Measurements from ENCODE around the gene HMOX2. TPM values are rescaled to one million over a fixed set of nuclear protein-coding genes. Genes with fewer than 3 reads are reported as not detected.
A peak's percentile ranks its signal among the peaks of the same experiment; 100 is the strongest.

The HMOX2 gene
- total and polyA plus RNA-seq, 2 of the 13 experiments (the other 11 are each of a cell fraction or from before 2014, with no cell fraction given) = 60.3 to 70.4 TPM

GRCh38 chr16:4512473-4512872 lies 36.3 kb downstream of the HMOX2 start:
- POLR2A ChIA-PET = no interaction called here

GRCh38 chr16:4513086-4513860 lies 37.1 kb downstream of the HMOX2 start:
- in situ Hi-C loops (cut with HindIII; ENCODE audit: extremely low pct_ligation_motif_present, low pct_unique_long_range_greater_than_20kb) = loop anchor here (5.0 to 25.0 kb wide), 3 partner anchors 34 to 449 kb away; partner anchors contain the start of gene SEC14L5
- CTCF ChIA-PET (ENCODE audit: low intra/inter-chr PET ratio, low total read pairs) = no interaction called here

More at GRCh38 chr16:4512473-4512872, 36.3 kb downstream of the HMOX2 start:
- Histone ChIP-seq H3K27ac (ENCODE audit: extremely low read length, insufficient read depth, low read length) (no peak overlapping the region), H3K4me3 (replicated peaks in 1 of 3; ENCODE audit: insufficient read depth in 1 of 3, low read depth in 2 of 3, low read length in 3 of 3) (no peak overlapping the region), H4K20me1 (ENCODE audit: insufficient read depth, low read length) (peaks cover 27% of the 10 kb centered on the region), H3K4me1 (ENCODE audit: insufficient read depth, low read length) (peaks cover 15% of the 10 kb centered on the region; the same call in 1 of the 2 replicates), H2AFZ (ENCODE audit: low read length) (no peak overlapping the region), H3K36me3 (replicated peaks in 1 of 2; ENCODE audit: control insufficient read depth in 1 of 2, insufficient read depth in 2 of 2, low read length in 2 of 2) (peaks cover 34 to 68% of the 10 kb centered on the region in 2 experiments), H3K27me3 (ENCODE audit: control insufficient read depth in 1 of 2, insufficient read depth in 2 of 2, low read length in 2 of 2) (no peaks in the 10 kb centered on the region), H3K9me3 (ENCODE audit: low read length) (no peaks in the 10 kb centered on the region), H3K79me2 (ENCODE audit: insufficient read depth, low read length) (peaks cover 29% of the 10 kb centered on the region), H3K9ac (ENCODE audit: insufficient read depth, low read depth, low read length) (no peak overlapping the region), H3K4me2 (ENCODE audit: low read depth, low read length) (no peak overlapping the region)
- CTCF ChIA-PET (ENCODE audit: low intra/inter-chr PET ratio, low total read pairs) = interaction anchor here (1.8 kb wide), 1 partner anchor 37 kb away, joined by 10 read pairs; no protein-coding TSS in a partner anchor
- TF ChIP-seq ZNF724P (CRISPR knock-in tag; IDR thresholded peaks at IDR 0.05; ENCODE audit: borderline replicate concordance) (no peak), JUNB (CRISPR knock-in tag; IDR thresholded peaks at IDR 0.05; ENCODE audit: borderline replicate concordance) (no peak), SSRP1 (CRISPR knock-in tag; IDR thresholded peaks at IDR 0.05) (no peak)
- FAIRE-seq (no peak), DNase-seq (ENCODE audit: low spot score) (no peak), ATAC-seq (no peak)
- BruUV-seq (replicated peaks) = no TSS peak
- intact Hi-C loops (cut with micrococcal nuclease; ENCODE audit: unreplicated experiment) = no loop called here
- in situ Hi-C loops (cut with HindIII; ENCODE audit: extremely low pct_ligation_motif_present, low pct_unique_long_range_greater_than_20kb) = loop anchor here (5.0 to 25.0 kb wide), 3 partner anchors 35 to 450 kb away; partner anchors contain the start of gene SEC14L5
- 96% methylated on average over 6 of the region's 10 CpGs for WGBS (ENCODE audit: low lambda C conversion rate)

More at GRCh38 chr16:4513086-4513860, 37.1 kb downstream of the HMOX2 start:
- H2AFZ ChIP-seq (ENCODE audit: low read length) = no peak overlapping the region
- POLR2A ChIA-PET = no interaction called here
- peaks cover 15% of the 10 kb centered on the region; the same call in 1 of the 2 replicates for H3K4me1 ChIP-seq (ENCODE audit: insufficient read depth, low read length)
- H3K27me3 ChIP-seq (ENCODE audit: control insufficient read depth in 1 of 2, insufficient read depth in 2 of 2, low read length in 2 of 2) = no peaks in the 10 kb centered on the region
- 96% methylated on average over 10 of the region's 19 CpGs for WGBS (ENCODE audit: low lambda C conversion rate)
- H4K20me1 ChIP-seq (ENCODE audit: insufficient read depth, low read length) = peaks cover 35% of the 10 kb centered on the region
- H3K79me2 ChIP-seq (ENCODE audit: insufficient read depth, low read length) = peaks cover 36% of the 10 kb centered on the region
- H3K36me3 ChIP-seq (replicated peaks in 1 of 2; ENCODE audit: control insufficient read depth in 1 of 2, insufficient read depth in 2 of 2, low read length in 2 of 2) = peaks cover 28 to 60% of the 10 kb centered on the region in 2 experiments
- H3K27ac ChIP-seq (ENCODE audit: extremely low read length, insufficient read depth, low read length) = no peak overlapping the region
- BruUV-seq (replicated peaks) = no TSS peak
- no peak for DNase-seq (ENCODE audit: low spot score)
- H3K4me2 ChIP-seq (ENCODE audit: low read depth, low read length) = no peak overlapping the region
- FAIRE-seq = no peak
- intact Hi-C loops (cut with micrococcal nuclease; ENCODE audit: unreplicated experiment) = no loop called here
- H3K9ac ChIP-seq (ENCODE audit: insufficient read depth, low read depth, low read length) = no peak overlapping the region
- H3K4me3 ChIP-seq (replicated peaks in 1 of 3; ENCODE audit: insufficient read depth in 1 of 3, low read depth in 2 of 3, low read length in 3 of 3) = no peak overlapping the region
- TF ChIP-seq POLR2G (IDR thresholded peaks at IDR 0.05; ENCODE audit: low read depth, low read length) (peak; percentile 34; the same call in 1 of the 2 replicates), AGO2 (optimal IDR thresholded peaks at IDR 0.05; ENCODE audit: low read depth, low read length) (peak; percentile 80), RBM22 (optimal IDR thresholded peaks at IDR 0.05; ENCODE audit: low read length) (peak; percentile 42), ATRX (CRISPR knock-in tag; IDR thresholded peaks at IDR 0.05; ENCODE audit: borderline replicate concordance) (no peak)
- H3K9me3 ChIP-seq (ENCODE audit: low read length) = no peaks in the 10 kb centered on the region
- ATAC-seq = no peak
